HG02840 (cell line): ENCODE results near the gene DEFB112.

Experiments used
- ATAC-seq: cut with Tn5 transposase; IDR thresholded peaks from one replicate; pipeline ENCODE4 v1.9.1; 2021; ENCODE audit warnings: mild to moderate bottlenecking, moderate library complexity, moderate number of reproducible peaks; ENCODE audit not compliant: unreplicated experiment, low FRiP score

The DEFB112 gene

GRCh38 chr6:50049829-50050228, at the start of gene DEFB112:
TSS of gene DEFB112 (minus strand) at chr6:50049929. CDS start at chr6:50049869, 60 bp downstream.
- no peak for ATAC-seq

- ATAC-seq, result no peak
Measured at GRCh38 chr6:50098641-50098993, 48.9 kb upstream of the DEFB112 start.

- ATAC-seq, result no peak
Measured at GRCh38 chr6:50097966-50098640, 48.4 kb upstream of the DEFB112 start.

- no peak for ATAC-seq
Measured at GRCh38 chr6:50096296-50096695, 46.6 kb upstream of the DEFB112 start.

GRCh38 chr6:50093938-50094272, 44.2 kb upstream of the DEFB112 start:
- ATAC-seq, result no peak

GRCh38 chr6:50093116-50093937, 43.6 kb upstream of the DEFB112 start:
- no peak for ATAC-seq

GRCh38 chr6:50091641-50092040, 41.9 kb upstream of the DEFB112 start:
- ATAC-seq, result no peak

GRCh38 chr6:50089911-50090310, 40.2 kb upstream of the DEFB112 start:
- no peak for ATAC-seq

GRCh38 chr6:50087231-50087954, 37.7 kb upstream of the DEFB112 start:
- ATAC-seq, result no peak

- no peak for ATAC-seq
Measured at GRCh38 chr6:50077385-50077784, 27.7 kb upstream of the DEFB112 start.

- ATAC-seq, result no peak
Measured at GRCh38 chr6:50076431-50076830, 26.7 kb upstream of the DEFB112 start.

GRCh38 chr6:50071921-50072320, 22.2 kb upstream of the DEFB112 start:
- ATAC-seq, result no peak

GRCh38 chr6:50070101-50070500, 20.4 kb upstream of the DEFB112 start:
- no peak for ATAC-seq

- ATAC-seq, result no peak
Measured at GRCh38 chr6:50062051-50062450, 12.3 kb upstream of the DEFB112 start.

GRCh38 chr6:50056242-50056641, 6.5 kb upstream of the DEFB112 start:
- ATAC-seq, result no peak

GRCh38 chr6:50047026-50047425, 2.7 kb downstream of the DEFB112 start:
- no peak for ATAC-seq

GRCh38 chr6:50030777-50031562, 18.8 kb downstream of the DEFB112 start:
- ATAC-seq, result no peak

GRCh38 chr6:50030350-50030749, 19.4 kb downstream of the DEFB112 start:
- no peak for ATAC-seq

GRCh38 chr6:50025258-50025657, 24.5 kb downstream of the DEFB112 start:
- no peak for ATAC-seq

- ATAC-seq, result no peak
Measured at GRCh38 chr6:50021894-50022293, 27.8 kb downstream of the DEFB112 start, which contains the start of gene DEFB110. TSS of gene DEFB110 (minus strand) at chr6:50021994. CDS start at chr6:50021935, 59 bp downstream.

GRCh38 chr6:50007819-50008218, 41.9 kb downstream of the DEFB112 start:
- no peak for ATAC-seq
